Measurements from ENCODE around the gene PRKRA. TPM values are rescaled to one million over a fixed set of nuclear protein-coding genes. Genes with fewer than 3 reads are reported as not detected.

Gene PRKRA
- total RNA-seq, 4 donors from 2014 or later, result 53.8 to 71.2 (median 57.3) TPM

GRCh38 chr2:178455947-178456346, 5.0 kb upstream of the PRKRA start:
- H3K4me3 ChIP-seq (ENCODE audit: low read depth, poor library complexity, severe bottlenecking), result no peak overlapping the region
- intact Hi-C loops (cut with DNase I; ENCODE audit: low total_unique reads), result no loop called here
- no peak for DNase-seq (ENCODE audit: low spot score in 2 of 2)
- 88 to 89% methylated on average over 5 of the region's 5 CpGs for WGBS, 2 donors
- no peak for TF ChIP-seq POLR2A (IDR thresholded peaks at IDR 0.05)

GRCh38 chr2:178452870-178453269, 1.9 kb upstream of the PRKRA start:
- intact Hi-C loops (cut with DNase I; ENCODE audit: low total_unique reads), result no loop called here
- no peak overlapping the region for H3K4me3 ChIP-seq (ENCODE audit: low read depth, poor library complexity, severe bottlenecking)
- DNase-seq (ENCODE audit: low spot score in 2 of 2), result no peak
- TF ChIP-seq CTCF (IDR thresholded peaks at IDR 0.05) (no peak), POLR2A (IDR thresholded peaks at IDR 0.05) (no peak)
- 66 to 71% methylated on average over 5 of the region's 5 CpGs for WGBS, 2 donors

GRCh38 chr2:178452334-178452733, 1.4 kb upstream of the PRKRA start:
- DNase-seq (ENCODE audit: low spot score in 2 of 2), result no peak
- WGBS, 2 donors, result 95 to 96% methylated on average over 2 of the region's 2 CpGs
- no peak overlapping the region for H3K4me3 ChIP-seq (ENCODE audit: low read depth, poor library complexity, severe bottlenecking)
- no peak for TF ChIP-seq POLR2A (IDR thresholded peaks at IDR 0.05)
- TF ChIP-seq CTCF (IDR thresholded peaks at IDR 0.05), result no peak
- intact Hi-C loops (cut with DNase I; ENCODE audit: low total_unique reads), result no loop called here

- intact Hi-C loops (cut with DNase I; ENCODE audit: low total_unique reads), result no loop called here
- DNase-seq (ENCODE audit: low spot score in 2 of 2), result no peak
- 0% methylated on average over 8 to 10 of the region's 25 CpGs for WGBS, 2 donors
- TF ChIP-seq CTCF (IDR thresholded peaks at IDR 0.05) (no peak), POLR2A (IDR thresholded peaks at IDR 0.05) (no peak)
- peak overlapping the region; percentile 82 for H3K4me3 ChIP-seq (ENCODE audit: low read depth, poor library complexity, severe bottlenecking)
Observed at GRCh38 chr2:178450524-178450773, 526 bp downstream of the PRKRA start.

- DNase-seq (ENCODE audit: low spot score in 2 of 2), result no peak
- TF ChIP-seq CTCF (IDR thresholded peaks at IDR 0.05), result no peak
- intact Hi-C loops (cut with DNase I; ENCODE audit: low total_unique reads), result no loop called here
- WGBS, 2 donors, result 6 to 7% methylated on average over 18 of the region's 18 CpGs
- H3K4me3 ChIP-seq (ENCODE audit: low read depth, poor library complexity, severe bottlenecking), result peak overlapping the region; percentile 82
Observed at GRCh38 chr2:178449700-178450523, 1.1 kb downstream of the PRKRA start.

- no peak overlapping the region for H3K4me3 ChIP-seq (ENCODE audit: low read depth, poor library complexity, severe bottlenecking)
- WGBS, 2 donors, result 65 to 75% methylated on average over 4 of the region's 4 CpGs
- no peak for DNase-seq (ENCODE audit: low spot score in 2 of 2)
- TF ChIP-seq CTCF (IDR thresholded peaks at IDR 0.05) (no peak), POLR2A (IDR thresholded peaks at IDR 0.05) (no peak)
- intact Hi-C loops (cut with DNase I; ENCODE audit: low total_unique reads), result no loop called here
Observed at GRCh38 chr2:178448968-178449661, 1.9 kb downstream of the PRKRA start.

Measured in lower leg skin (tissue), 4 donors.